ENCODE data around the gene ADARB1.

The ADARB1 gene

DNA sequence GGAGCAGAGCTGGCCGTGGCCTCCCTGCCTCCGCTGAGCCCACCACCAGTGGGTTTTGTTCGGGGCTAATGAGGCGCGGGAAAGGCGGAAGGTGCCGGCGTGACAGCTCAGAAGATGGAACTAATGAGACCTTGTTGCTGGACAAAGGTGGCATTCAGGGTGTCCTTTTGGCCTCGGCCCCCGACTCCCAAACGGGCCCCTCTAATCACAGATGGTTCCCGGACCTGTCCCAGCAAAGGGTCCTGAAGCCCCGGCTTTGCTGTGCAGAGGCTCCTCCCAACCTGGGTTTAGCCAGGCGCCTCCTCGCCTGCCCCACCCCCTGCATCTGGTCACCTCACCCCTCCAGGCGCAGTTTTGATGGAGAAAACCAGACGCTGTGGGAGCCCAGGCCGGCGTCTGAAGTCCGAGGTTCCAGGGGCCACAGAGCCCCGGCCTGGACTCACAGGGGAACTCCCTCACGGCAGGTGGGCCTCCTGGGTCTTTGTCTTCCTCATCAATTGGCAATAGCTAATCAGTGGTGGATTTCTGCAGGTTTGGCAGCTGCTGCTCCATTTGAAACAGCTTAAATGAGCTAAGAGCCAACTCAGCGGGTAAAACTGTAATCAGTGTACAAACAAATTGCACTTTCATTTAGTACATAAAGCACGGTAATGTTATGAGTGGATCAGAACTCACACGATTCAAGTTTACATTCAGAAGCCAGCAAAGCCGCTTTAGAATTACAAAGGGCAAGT lies 44.3 kb upstream of the ADARB1 start:
- TF ChIP-seq, protein P1, sequence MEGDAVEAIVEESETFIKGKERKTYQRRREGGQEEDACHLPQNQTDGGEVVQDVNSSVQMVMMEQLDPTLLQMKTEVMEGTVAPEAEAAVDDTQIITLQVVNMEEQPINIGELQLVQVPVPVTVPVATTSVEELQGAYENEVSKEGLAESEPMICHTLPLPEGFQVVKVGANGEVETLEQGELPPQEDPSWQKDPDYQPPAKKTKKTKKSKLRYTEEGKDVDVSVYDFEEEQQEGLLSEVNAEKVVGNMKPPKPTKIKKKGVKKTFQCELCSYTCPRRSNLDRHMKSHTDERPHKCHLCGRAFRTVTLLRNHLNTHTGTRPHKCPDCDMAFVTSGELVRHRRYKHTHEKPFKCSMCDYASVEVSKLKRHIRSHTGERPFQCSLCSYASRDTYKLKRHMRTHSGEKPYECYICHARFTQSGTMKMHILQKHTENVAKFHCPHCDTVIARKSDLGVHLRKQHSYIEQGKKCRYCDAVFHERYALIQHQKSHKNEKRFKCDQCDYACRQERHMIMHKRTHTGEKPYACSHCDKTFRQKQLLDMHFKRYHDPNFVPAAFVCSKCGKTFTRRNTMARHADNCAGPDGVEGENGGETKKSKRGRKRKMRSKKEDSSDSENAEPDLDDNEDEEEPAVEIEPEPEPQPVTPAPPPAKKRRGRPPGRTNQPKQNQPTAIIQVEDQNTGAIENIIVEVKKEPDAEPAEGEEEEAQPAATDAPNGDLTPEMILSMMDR (IDR thresholded peaks at IDR 0.05; ENCODE audit: control extremely low read depth, extremely low read depth, low read depth, missing control alignments): no peak
- POLR2A ChIA-PET: no interaction called here
- CTCF ChIA-PET: interaction anchor here (1.0 kb wide), 1 partner anchor 108 kb away, joined by 3 read pairs; no protein-coding TSS in a partner anchor
- no peak for DNase-seq (ENCODE audit: extremely low spot score)

DNA sequence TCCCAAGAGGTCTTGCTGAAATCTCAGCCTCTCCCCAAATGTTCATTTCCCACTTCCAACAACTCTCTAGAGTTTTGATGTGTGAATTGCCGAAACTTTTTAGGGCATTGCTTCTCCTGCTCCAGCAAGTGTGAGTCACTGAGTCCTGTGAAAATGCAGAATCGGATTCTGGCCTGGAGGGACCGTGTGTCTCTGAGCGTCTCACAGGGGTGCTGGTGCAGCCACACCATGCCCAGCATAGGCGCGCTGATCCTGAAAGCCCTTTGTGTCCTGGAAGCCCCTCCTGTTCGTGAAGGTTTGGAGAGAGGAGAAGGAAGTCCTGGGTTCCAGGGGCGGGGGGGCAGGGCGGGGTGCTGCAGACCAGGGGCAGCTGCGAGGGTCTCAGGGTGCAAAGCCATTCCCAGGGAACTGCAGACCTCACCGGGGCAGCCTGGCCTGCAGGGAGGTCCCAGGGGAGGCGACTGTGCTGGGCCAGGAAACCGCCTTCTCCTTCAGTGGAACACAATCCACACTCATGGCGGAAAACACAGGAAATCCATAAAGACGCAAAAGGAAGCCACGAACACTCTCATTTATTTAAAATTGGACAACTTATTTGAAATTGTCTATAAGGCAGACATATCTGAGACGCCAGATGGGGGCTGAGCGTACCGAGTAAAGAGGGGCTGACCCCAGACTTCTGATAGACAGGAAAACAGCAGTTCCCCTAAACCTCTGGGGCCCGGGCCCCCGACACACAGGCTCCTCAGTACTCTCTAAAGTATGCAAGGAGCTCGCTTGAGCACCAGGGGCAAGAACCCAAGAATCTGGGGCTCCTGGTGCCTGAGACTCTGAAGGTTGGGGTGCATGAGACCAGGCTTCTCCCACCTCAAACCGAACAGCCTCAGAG lies 43.5 kb upstream of the ADARB1 start:
- DNase-seq (ENCODE audit: extremely low spot score): no peak
- TF ChIP-seq, protein P1 (IDR thresholded peaks at IDR 0.05; ENCODE audit: control extremely low read depth, extremely low read depth, low read depth, missing control alignments): no peak
- CTCF ChIA-PET: interaction anchor here (1.2 kb wide), 1 partner anchor 109 kb away, joined by 3 read pairs; no protein-coding TSS in a partner anchor
- POLR2A ChIA-PET: no interaction called here

GRCh38 chr21:45031571-45032191 lies 42.7 kb upstream of the ADARB1 start:
- ChIA-PET POLR2A (no interaction called here), CTCF (interaction anchor here (1.2 kb wide), 1 partner anchor 109 kb away, joined by 3 read pairs; no protein-coding TSS in a partner anchor)
- DNase-seq (ENCODE audit: extremely low spot score): no peak
- TF ChIP-seq, protein P1 (IDR thresholded peaks at IDR 0.05; ENCODE audit: control extremely low read depth, extremely low read depth, low read depth, missing control alignments): no peak

GRCh38 chr21:45032332-45032731 lies 42.0 kb upstream of the ADARB1 start:
- TF ChIP-seq, protein P1 (IDR thresholded peaks at IDR 0.05; ENCODE audit: control extremely low read depth, extremely low read depth, low read depth, missing control alignments): no peak
- DNase-seq (ENCODE audit: extremely low spot score): no peak
- CTCF ChIA-PET: interaction anchor here (1.2 kb wide), 1 partner anchor 108 kb away, joined by 3 read pairs; no protein-coding TSS in a partner anchor
- POLR2A ChIA-PET: no interaction called here

- DNase-seq (ENCODE audit: extremely low spot score): no peak
- POLR2A ChIA-PET: no interaction called here
- TF ChIP-seq, protein P1 (IDR thresholded peaks at IDR 0.05; ENCODE audit: control extremely low read depth, extremely low read depth, low read depth, missing control alignments): no peak
- CTCF ChIA-PET: no interaction called here
Measured at GRCh38 chr21:45032977-45033710, 41.2 kb upstream of the ADARB1 start.

Data from GM10248 (cell line).